VCaP (cell line): ENCODE data around the gene ARPP21.

Experiments used
- H3K27ac ChIP-seq: fragments of 450-650 bp; 2 replicates; pipeline ENCODE4 v1.5.1; 2017
- TF ChIP-seq, protein P1 (sequence below): fragments of 450-650 bp; conservative IDR thresholded peaks from 2 replicates; pipeline ENCODE4 v1.5.1; 2017; ENCODE audit warnings: mild to moderate bottlenecking, moderate library complexity

The ARPP21 gene

DNA sequence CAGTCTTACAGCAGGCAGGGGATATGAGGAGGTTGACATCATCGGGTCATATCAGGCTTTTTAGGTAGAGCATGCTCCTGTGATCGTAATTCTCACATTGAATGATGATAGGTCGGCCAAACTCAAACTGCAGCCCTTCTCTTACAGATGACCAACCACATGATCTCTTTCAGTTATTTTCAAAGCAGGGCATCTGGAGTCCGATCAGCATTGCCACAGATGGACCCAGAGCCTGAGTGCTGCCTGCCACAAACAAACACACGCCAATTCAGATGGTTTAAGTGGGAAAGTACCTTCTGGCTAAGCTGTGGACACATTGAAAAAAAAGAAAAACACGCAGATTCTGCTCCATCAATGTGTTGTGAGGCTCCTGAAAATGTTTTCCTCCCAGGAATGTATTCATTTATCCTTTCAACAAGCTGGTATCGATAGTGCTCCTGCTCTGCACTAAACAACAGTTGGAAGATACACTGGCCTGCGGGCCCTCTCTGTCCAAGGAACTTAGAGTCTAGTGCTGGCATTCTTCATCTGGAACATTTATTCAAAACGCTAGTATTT lies 31.2 kb downstream of the ARPP21 start:
- TF ChIP-seq, protein P1, sequence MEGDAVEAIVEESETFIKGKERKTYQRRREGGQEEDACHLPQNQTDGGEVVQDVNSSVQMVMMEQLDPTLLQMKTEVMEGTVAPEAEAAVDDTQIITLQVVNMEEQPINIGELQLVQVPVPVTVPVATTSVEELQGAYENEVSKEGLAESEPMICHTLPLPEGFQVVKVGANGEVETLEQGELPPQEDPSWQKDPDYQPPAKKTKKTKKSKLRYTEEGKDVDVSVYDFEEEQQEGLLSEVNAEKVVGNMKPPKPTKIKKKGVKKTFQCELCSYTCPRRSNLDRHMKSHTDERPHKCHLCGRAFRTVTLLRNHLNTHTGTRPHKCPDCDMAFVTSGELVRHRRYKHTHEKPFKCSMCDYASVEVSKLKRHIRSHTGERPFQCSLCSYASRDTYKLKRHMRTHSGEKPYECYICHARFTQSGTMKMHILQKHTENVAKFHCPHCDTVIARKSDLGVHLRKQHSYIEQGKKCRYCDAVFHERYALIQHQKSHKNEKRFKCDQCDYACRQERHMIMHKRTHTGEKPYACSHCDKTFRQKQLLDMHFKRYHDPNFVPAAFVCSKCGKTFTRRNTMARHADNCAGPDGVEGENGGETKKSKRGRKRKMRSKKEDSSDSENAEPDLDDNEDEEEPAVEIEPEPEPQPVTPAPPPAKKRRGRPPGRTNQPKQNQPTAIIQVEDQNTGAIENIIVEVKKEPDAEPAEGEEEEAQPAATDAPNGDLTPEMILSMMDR, result no peak
- no peak overlapping the region for H3K27ac ChIP-seq

DNA sequence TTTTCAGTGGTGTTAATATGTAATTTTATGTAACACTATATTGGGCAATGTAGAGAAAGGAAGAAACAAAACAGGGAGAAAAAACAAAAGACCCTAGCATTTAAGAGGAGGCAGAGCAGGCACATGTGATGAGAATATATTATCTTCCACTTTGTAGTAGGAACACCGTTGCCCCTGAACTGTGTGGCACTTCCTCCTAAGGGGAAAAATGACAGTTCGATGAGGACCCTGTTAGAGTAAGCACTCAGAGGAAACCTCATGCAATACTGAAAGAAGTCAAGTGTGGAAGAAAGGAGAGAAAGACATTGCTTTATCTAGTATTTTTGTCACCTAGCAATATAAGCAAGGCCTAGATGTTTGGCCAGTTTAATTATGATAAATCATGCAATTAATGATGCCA lies 32.2 kb downstream of the ARPP21 start:
- H3K27ac ChIP-seq, result no peak overlapping the region
- TF ChIP-seq, protein P1, result no peak

DNA sequence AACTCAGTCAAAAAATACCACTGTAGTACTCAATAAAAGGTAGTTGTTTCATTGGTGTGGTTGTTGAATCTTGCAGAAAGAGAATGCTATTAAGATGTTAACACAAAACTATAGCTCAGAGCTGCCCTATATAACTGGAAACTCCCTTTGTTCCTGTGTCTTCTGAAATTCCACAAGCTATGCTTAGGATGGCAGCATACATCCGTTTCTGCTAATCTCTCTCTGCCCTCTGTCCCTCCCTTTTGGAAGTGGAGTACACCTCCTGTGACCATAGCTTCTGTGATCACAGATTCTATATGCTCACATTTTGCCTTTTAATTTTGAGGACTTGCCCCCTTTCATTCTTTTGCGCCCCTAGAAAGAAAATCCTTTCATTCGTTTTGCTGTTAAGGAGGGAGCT lies 33.7 kb downstream of the ARPP21 start:
- TF ChIP-seq, protein P1, result no peak
- no peak overlapping the region for H3K27ac ChIP-seq

DNA sequence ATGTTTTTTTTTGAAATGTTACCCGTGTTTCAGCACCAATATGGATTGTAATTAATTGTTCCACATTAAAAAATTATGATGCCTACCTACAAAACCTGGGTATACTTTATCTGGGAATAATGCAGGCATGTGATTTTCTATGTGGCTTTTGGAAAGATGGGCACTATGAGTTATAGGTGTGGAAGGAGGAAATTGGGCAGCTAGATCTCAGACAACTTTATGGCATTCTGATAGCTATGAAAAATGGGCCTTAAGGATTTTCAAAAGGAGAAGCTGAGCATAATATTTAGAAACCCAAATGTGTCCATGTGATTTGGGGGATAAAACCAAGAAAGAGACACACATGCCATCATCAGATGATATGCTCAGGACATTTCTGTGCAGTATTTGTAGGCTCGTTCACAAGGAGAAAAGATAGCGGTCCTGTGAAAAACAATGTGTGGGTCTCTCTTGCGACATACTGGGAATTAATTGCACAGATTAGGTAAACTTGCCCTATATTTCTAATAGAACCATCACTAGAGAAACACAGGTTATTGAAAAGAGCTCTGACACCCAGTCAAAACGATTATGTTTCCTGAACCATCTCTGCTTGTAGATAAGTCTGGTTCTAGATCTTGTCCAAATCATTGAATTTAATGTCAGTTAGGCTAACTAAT lies 35.3 kb downstream of the ARPP21 start:
- TF ChIP-seq, protein P1, result no peak
- no peak overlapping the region for H3K27ac ChIP-seq

DNA sequence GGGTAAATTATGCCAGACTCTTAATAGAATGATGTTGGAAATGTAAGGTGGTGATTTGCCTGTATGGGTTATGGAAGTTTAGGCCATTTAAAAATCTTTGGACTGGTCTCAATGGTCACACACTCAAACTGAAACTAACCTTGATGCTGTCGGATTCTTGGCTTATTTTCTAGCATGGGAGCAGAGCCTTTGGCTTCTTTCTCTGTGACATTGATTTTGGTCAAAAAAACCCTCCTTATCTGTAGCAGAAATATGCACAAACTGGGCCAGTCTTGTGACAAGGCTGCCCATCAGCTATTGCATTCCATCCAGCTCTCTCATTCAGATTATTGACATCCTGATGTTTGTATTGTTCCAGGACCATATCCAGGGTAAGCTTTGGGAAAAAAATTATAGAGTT lies 35.9 kb downstream of the ARPP21 start:
- no peak overlapping the region for H3K27ac ChIP-seq
- TF ChIP-seq, protein P1, result no peak

DNA sequence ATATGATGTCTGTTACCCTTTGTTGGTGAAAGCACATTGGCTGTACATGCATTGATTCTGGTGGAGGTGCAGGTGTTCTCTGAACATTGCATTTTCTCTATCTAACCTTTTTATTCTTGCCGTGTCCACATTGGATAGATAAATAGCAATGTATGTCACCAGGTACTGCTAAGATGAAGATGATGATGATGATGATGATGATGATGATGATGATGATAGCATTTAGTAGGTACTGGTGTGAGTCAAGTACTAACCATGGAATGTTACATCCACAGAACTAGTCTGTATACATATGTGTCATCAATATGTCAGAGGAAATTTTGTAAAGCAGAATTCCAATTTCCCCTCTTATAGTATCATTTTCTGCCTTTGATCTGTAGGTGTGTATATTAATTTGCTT lies 36.3 kb downstream of the ARPP21 start:
- TF ChIP-seq, protein P1, result no peak
- H3K27ac ChIP-seq, result no peak overlapping the region

DNA sequence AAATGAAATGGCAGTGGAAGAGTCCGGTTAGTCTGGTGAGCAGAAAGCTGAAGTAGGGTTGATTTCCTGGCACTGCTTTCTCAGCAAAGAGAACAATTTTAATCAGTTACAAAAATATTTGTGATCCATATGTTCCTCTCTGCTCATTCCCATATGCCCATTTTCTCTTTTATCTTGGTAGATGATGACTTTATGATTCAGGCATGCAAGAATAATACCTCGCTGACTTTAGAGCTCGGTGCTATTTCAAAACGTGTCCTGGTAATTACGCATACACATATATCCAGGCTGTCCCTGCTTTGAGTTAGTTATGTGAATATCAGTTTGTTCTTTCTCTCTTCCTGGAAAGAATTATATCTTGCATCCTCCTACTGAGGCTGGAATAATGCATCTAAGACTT lies 38.5 kb downstream of the ARPP21 start:
- no peak overlapping the region for H3K27ac ChIP-seq
- TF ChIP-seq, protein P1, result no peak
